ENCODE data around the gene PRDM16.

PRDM16 gene

GRCh38 chr1:3063379-3064295 lies 5.4 kb upstream of the PRDM16 start:
- Histone ChIP-seq H3K9me3 (ENCODE audit: control insufficient read depth, insufficient read depth, low read depth, low read length) (no peaks in the 10 kb centered on the region), H3K27ac (ENCODE audit: extremely low read depth, low read depth, low read length) (no peak overlapping the region), H3K4me1 (ENCODE audit: control insufficient read depth, insufficient read depth, low read length) (no peaks in the 10 kb centered on the region; the same call in 1 of the 2 replicates), H3K36me3 (ENCODE audit: control insufficient read depth in 2 of 2, insufficient read depth in 1 of 2, low read length in 2 of 2) (no peaks in the 10 kb centered on the region), H3K4me3 (ENCODE audit: low read depth, low read length) (no peak overlapping the region)
- POLR2A ChIA-PET: no interaction called here
- TF ChIP-seq ZNF692 (tag by site-specific recombination; IDR thresholded peaks at IDR 0.05) (no peak), ZNF645 (tag by site-specific recombination; IDR thresholded peaks at IDR 0.05) (no peak), ZNF623 (tag by site-specific recombination; IDR thresholded peaks at IDR 0.05) (no peak), ZNF785 (tag by site-specific recombination; IDR thresholded peaks at IDR 0.05) (no peak), ZNF530 (tag by site-specific recombination; IDR thresholded peaks at IDR 0.05; ENCODE audit: low read depth) (no peak), ZNF133 (tag by site-specific recombination; IDR thresholded peaks at IDR 0.05) (no peak), ZNF510 (tag by site-specific recombination; IDR thresholded peaks at IDR 0.05; ENCODE audit: insufficient replicate concordance) (no peak), ZNF621 (tag by site-specific recombination; IDR thresholded peaks at IDR 0.05) (no peak)
- CTCF ChIA-PET: no interaction called here

GRCh38 chr1:3064296-3064850 lies 4.6 kb upstream of the PRDM16 start:
- POLR2A ChIA-PET: no interaction called here
- Histone ChIP-seq H3K4me1 (ENCODE audit: control insufficient read depth, insufficient read depth, low read length) (no peaks in the 10 kb centered on the region; the same call in 1 of the 2 replicates), H3K36me3 (ENCODE audit: control insufficient read depth in 2 of 2, insufficient read depth in 1 of 2, low read length in 2 of 2) (no peaks in the 10 kb centered on the region), H3K9me3 (ENCODE audit: control insufficient read depth, insufficient read depth, low read depth, low read length) (no peaks in the 10 kb centered on the region), H3K27ac (ENCODE audit: extremely low read depth, low read depth, low read length) (no peak overlapping the region), H3K4me3 (ENCODE audit: low read depth, low read length) (no peak overlapping the region)
- CTCF ChIA-PET: no interaction called here
- TF ChIP-seq ZNF214 (tag by site-specific recombination; IDR thresholded peaks at IDR 0.05; ENCODE audit: borderline replicate concordance) (no peak), ZNF677 (tag by site-specific recombination; IDR thresholded peaks at IDR 0.05) (no peak), ZNF133 (tag by site-specific recombination; IDR thresholded peaks at IDR 0.05) (no peak), KLF9 (tag by site-specific recombination; IDR thresholded peaks at IDR 0.05; ENCODE audit: low read depth) (no peak)

- ChIA-PET CTCF (no interaction called here), POLR2A (no interaction called here)
- Histone ChIP-seq H3K27ac (ENCODE audit: extremely low read depth, low read depth, low read length) (no peak overlapping the region), H3K9me3 (ENCODE audit: control insufficient read depth, insufficient read depth, low read depth, low read length) (no peaks in the 10 kb centered on the region), H3K4me3 (ENCODE audit: low read depth, low read length) (no peak overlapping the region), H3K4me1 (ENCODE audit: control insufficient read depth, insufficient read depth, low read length) (no peaks in the 10 kb centered on the region; the same call in 1 of the 2 replicates), H3K36me3 (ENCODE audit: control insufficient read depth in 2 of 2, insufficient read depth in 1 of 2, low read length in 2 of 2) (no peaks in the 10 kb centered on the region)
- no peak for TF ChIP-seq ZNF629 (tag by site-specific recombination; IDR thresholded peaks at IDR 0.05)
- TF ChIP-seq PRDM10 (tag by site-specific recombination; IDR thresholded peaks at IDR 0.05): no peak
- no peak for TF ChIP-seq ZFP37 (tag by site-specific recombination; IDR thresholded peaks at IDR 0.05)
- no peak for TF ChIP-seq ZNF24 (tag by site-specific recombination; IDR thresholded peaks at IDR 0.05)
- no peak for TF ChIP-seq TSHZ1 (tag by site-specific recombination; IDR thresholded peaks at IDR 0.05; ENCODE audit: borderline replicate concordance)
- TF ChIP-seq ZBTB8A (tag by site-specific recombination; IDR thresholded peaks at IDR 0.05): no peak
- no peak for TF ChIP-seq ZNF501 (tag by site-specific recombination; IDR thresholded peaks at IDR 0.05)
Measured at GRCh38 chr1:3064901-3065300, 4.1 kb upstream of the PRDM16 start.
